ENCODE results near the gene HRH1. TPM values are rescaled to one million over a fixed set of nuclear protein-coding genes. Genes with fewer than 3 reads are reported as not detected.
"Not testable (repeated sequence)": the region's sequence is repeated elsewhere in the genome, so short reads cannot be mapped to it uniquely, and the experiment has no call there.

Gene HRH1
- total and polyA plus RNA-seq, 4 donors: 3.9 to 45.1 (median 13.4) TPM

DNA sequence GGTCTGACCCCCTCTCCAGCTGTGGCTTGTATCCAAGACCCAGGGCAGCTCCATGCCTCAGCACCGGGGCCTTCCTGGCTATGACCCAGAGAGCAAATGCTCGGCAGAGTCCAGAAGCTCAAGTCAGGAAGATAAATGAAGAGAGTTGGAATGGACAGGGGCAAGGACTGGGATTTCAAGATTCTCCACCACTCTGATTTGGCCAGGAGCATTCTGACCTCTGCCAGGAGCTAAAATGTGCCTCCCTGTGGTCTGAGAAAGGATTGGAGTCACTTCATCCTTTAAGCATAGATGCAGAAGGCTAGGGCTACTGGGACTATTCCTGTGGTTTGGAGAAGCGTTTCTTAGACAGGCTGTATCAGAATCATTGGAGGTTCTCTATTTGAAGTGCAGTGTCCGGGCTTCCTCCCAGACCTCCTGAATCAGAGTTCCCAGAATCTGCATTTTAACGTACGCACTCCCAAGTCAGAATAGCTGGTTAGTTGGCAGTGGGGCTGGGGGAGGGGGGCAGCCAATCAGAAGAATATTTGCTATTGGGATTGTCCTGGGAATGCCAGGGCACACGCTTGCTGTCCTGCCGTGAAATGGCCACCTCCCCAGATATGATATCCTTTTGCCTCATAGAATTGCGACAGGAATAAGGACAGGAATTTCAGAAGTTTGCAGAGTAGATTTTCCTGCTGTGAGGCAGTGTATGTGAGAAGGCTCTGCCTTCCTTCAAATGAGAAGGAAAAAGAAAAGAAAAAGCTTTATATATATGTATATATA is 57.4 kb downstream of the HRH1 start:
- WGBS, 2 donors: 6 to 8% methylated on average over 9 of the region's 9 CpGs
- peak; percentile 47 for ATAC-seq (ENCODE audit: low FRiP score)
- Histone ChIP-seq H3K9me3 (ENCODE audit: control insufficient read depth, low read length) (no peaks in the 10 kb centered on the region), H3K27ac (ENCODE audit: low read depth in 1 of 2, low read length in 2 of 2) (peak overlapping the region; percentile 4 to 97), H3K4me1 (ENCODE audit: control insufficient read depth in 1 of 2, insufficient read depth in 2 of 2, low read length in 2 of 2) (peaks cover 5 to 16% of the 10 kb centered on the region in 2 donors), H3K36me3 (ENCODE audit: control insufficient read depth in 1 of 2, insufficient read depth in 2 of 2, low read length in 1 of 2) (no peaks in the 10 kb centered on the region), H3K27me3 (ENCODE audit: control insufficient read depth in 1 of 2, insufficient read depth in 2 of 2, low read length in 1 of 2) (no peaks in the 10 kb centered on the region), H3K4me3 (ENCODE audit: low read length in 2 of 2) (no peak overlapping the region)
- intact Hi-C loops (cut with DNase I): loop anchor here in 1 of 2 donors (5.0 kb wide), 1 partner anchor 54 kb away; no protein-coding TSS in a partner anchor
- peak; percentile 61 to 64 for DNase-seq

DNA sequence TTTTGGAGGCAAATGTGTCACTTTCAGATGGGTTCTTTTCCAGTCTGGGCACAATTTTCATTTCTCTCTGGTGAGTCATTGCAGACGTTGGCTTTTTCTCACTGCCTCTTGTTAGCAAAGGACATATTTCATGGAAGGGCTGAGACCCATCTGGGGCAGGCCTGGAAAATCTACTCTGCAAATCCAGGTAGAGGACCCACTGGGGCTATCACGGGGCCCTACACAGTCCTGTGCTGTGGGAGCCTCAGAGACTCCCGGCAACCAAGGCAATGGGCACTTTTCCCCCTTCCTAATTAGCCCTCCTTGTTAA is 58.0 kb downstream of the HRH1 start:
- Histone ChIP-seq H3K27me3 (ENCODE audit: control insufficient read depth in 1 of 2, insufficient read depth in 2 of 2, low read length in 1 of 2) (no peaks in the 10 kb centered on the region), H3K4me3 (ENCODE audit: low read length in 2 of 2) (no peak overlapping the region), H3K9me3 (ENCODE audit: control insufficient read depth, low read length) (no peaks in the 10 kb centered on the region), H3K36me3 (ENCODE audit: control insufficient read depth in 1 of 2, insufficient read depth in 2 of 2, low read length in 1 of 2) (no peaks in the 10 kb centered on the region), H3K4me1 (ENCODE audit: control insufficient read depth in 1 of 2, insufficient read depth in 2 of 2, low read length in 2 of 2) (peaks cover 5 to 16% of the 10 kb centered on the region in 2 donors), H3K27ac (ENCODE audit: low read depth in 1 of 2, low read length in 2 of 2) (peak overlapping the region; percentile 69 to 97)
- ATAC-seq (ENCODE audit: low FRiP score): peak; percentile 43
- WGBS, 2 donors: 2 to 8% methylated on average over 3 of the region's 3 CpGs
- intact Hi-C loops (cut with DNase I): loop anchor here in 1 of 2 donors (5.0 kb wide), 1 partner anchor 55 kb away; no protein-coding TSS in a partner anchor
- peak in 1 of 2 donors; percentile 36 for DNase-seq

DNA sequence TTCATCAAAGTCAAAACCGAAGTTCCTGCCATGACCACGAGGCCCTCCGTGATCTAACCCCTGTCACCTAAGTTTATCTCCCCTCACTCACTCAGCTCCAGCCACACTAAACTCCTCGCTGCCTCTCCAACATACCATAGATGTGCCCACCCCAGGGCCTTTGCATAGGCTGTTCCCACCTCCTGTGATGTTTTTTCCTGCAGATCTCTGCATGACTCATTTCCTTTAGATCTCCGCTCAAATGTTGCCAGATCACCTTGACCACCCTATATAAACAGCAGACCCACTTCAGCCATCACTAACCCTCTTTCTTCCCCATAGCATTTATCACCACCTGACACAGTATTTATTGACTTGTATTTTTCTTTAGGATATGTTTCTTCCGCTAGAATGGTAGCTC is 58.5 kb downstream of the HRH1 start:
- Histone ChIP-seq H3K27me3 (ENCODE audit: control insufficient read depth in 1 of 2, insufficient read depth in 2 of 2, low read length in 1 of 2) (no peaks in the 10 kb centered on the region), H3K27ac (ENCODE audit: low read depth in 1 of 2, low read length in 2 of 2) (peak overlapping the region; percentile 69 to 97), H3K4me1 (ENCODE audit: control insufficient read depth in 1 of 2, insufficient read depth in 2 of 2, low read length in 2 of 2) (peaks cover 5 to 13% of the 10 kb centered on the region in 2 donors), H3K4me3 (ENCODE audit: low read length in 2 of 2) (no peak overlapping the region), H3K36me3 (ENCODE audit: control insufficient read depth in 1 of 2, insufficient read depth in 2 of 2, low read length in 1 of 2) (no peaks in the 10 kb centered on the region), H3K9me3 (ENCODE audit: control insufficient read depth, low read length) (no peaks in the 10 kb centered on the region)
- no peak for ATAC-seq (ENCODE audit: low FRiP score)
- no peak for DNase-seq
- intact Hi-C loops (cut with DNase I): loop anchor here in 1 of 2 donors (5.0 kb wide), 1 partner anchor 55 kb away; no protein-coding TSS in a partner anchor
- WGBS, 2 donors: 92 to 94% methylated on average over 6 of the region's 6 CpGs

DNA sequence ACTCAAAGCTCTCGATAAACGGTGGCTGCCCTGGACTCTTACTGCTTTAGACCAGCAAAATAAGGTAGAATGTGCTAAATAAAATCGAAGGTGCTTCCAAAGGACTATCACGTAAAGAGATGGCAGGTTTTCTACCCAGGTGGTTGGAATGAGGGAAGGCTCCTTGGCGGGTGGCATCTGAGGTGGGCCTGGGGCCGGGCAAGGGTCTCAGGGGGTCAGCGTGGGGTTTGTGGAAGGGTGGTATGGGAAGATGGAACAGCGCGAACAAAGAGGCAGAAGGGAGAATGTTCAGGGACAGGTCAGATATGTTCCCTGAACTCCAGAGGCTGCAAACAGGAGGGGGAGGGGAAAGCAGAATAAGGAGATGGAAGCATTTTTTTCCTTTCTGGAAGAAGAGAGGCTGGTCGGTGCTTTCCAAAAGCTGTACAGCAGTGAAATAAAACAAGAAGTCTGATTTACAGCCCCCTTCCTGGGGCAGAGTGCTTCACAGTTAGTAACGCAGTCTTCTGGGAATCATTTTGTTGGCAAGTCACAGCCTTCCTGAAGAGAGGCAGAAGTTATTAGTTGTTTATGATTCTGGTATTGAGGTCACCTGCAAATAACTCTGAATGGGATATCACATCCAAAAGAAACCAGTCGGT is 59.6 kb downstream of the HRH1 start:
- no peaks in the 10 kb centered on the region for H3K9me3 ChIP-seq (ENCODE audit: control insufficient read depth, low read length)
- DNase-seq (peak in 1 of 2 donors; percentile 51), ATAC-seq (ENCODE audit: low FRiP score) (no peak)
- intact Hi-C loops (cut with DNase I): loop anchor here in 1 of 2 donors (5.0 kb wide), 1 partner anchor 57 kb away; no protein-coding TSS in a partner anchor
- no peak overlapping the region for H3K4me3 ChIP-seq (ENCODE audit: low read length in 2 of 2)
- peaks cover 5 to 12% of the 10 kb centered on the region in 2 donors for H3K4me1 ChIP-seq (ENCODE audit: control insufficient read depth in 1 of 2, insufficient read depth in 2 of 2, low read length in 2 of 2)
- WGBS, 2 donors: 55 to 58% methylated on average over 12 of the region's 12 CpGs
- no peaks in the 10 kb centered on the region for H3K27me3 ChIP-seq (ENCODE audit: control insufficient read depth in 1 of 2, insufficient read depth in 2 of 2, low read length in 1 of 2)
- peak overlapping the region in 1 of 2 donors; percentile 56 for H3K27ac ChIP-seq (ENCODE audit: low read depth in 1 of 2, low read length in 2 of 2)
- H3K36me3 ChIP-seq (ENCODE audit: control insufficient read depth in 1 of 2, insufficient read depth in 2 of 2, low read length in 1 of 2): no peaks in the 10 kb centered on the region

DNA sequence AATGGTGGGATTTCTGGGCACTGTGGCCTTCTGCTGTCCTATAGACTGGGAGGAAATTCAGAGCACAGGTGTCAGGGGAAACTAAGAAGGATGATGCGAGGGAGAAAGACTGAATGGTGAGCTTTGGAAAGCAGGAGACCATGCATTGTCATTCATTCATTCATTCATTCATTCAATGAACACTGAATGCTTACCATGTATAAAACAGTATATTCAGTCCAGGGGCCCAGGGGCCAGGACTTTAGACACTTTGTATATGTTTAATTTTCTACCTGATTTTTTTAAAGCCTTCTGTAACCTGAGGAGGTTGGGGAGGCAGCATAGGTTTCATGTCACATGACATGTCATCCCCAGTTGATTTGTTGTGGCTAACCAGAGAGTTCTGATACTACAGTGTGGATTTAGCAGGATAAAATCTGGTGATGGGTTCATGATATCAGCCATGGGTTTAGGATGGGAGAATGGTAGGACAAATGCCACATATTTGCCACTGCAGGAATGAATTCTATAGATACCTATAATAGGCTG is 60.2 kb downstream of the HRH1 start:
- no peak for ATAC-seq (ENCODE audit: low FRiP score)
- intact Hi-C loops (cut with DNase I): loop anchor here in 1 of 2 donors (5.0 kb wide), 1 partner anchor 57 kb away; no protein-coding TSS in a partner anchor

DNA sequence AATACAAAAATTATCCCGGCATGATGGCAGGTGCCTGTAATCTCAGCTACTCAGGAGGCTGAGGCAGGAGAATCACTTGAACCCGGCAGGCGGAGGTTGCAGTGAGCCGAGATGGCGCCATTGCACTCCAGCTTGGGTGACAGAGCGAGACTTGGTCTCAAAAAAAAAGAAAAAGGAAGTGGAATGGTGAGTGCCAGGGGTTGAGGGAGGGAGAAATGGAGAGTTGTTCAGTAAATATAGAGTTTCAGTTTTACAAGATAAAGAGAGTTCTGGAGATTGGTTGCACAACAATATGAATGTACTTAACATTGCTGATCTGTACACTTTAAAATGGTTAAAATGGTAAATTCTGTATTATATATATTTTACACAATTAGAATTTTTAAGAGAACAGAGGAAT is 63.1 kb downstream of the HRH1 start:
- H3K4me3 ChIP-seq (ENCODE audit: low read length in 2 of 2); H3K4me1 ChIP-seq (ENCODE audit: control insufficient read depth in 1 of 2, insufficient read depth in 2 of 2, low read length in 2 of 2); H3K27ac ChIP-seq (ENCODE audit: low read depth in 1 of 2, low read length in 2 of 2); ATAC-seq (ENCODE audit: low FRiP score); H3K9me3 ChIP-seq (ENCODE audit: control insufficient read depth, low read length); intact Hi-C loops (cut with DNase I); H3K27me3 ChIP-seq (ENCODE audit: control insufficient read depth in 1 of 2, insufficient read depth in 2 of 2, low read length in 1 of 2); H3K36me3 ChIP-seq (ENCODE audit: control insufficient read depth in 1 of 2, insufficient read depth in 2 of 2, low read length in 1 of 2): not testable (repeated sequence)
- peak in 1 of 2 donors; percentile 39 for DNase-seq
- 87 to 91% methylated on average over 6 of the region's 6 CpGs for WGBS, 2 donors

More for the DNA sequence above, 60.2 kb downstream of the HRH1 start:
- H3K9me3 ChIP-seq (ENCODE audit: control insufficient read depth, low read length): no peaks in the 10 kb centered on the region
- 94 to 100% methylated on average over 1 of the region's 1 CpG for WGBS, 2 donors
- no peaks in the 10 kb centered on the region for H3K27me3 ChIP-seq (ENCODE audit: control insufficient read depth in 1 of 2, insufficient read depth in 2 of 2, low read length in 1 of 2)
- no peak for DNase-seq
- no peak overlapping the region for H3K4me3 ChIP-seq (ENCODE audit: low read length in 2 of 2)
- peaks cover 5 to 11% of the 10 kb centered on the region in 2 donors for H3K4me1 ChIP-seq (ENCODE audit: control insufficient read depth in 1 of 2, insufficient read depth in 2 of 2, low read length in 2 of 2)
- no peaks in the 10 kb centered on the region for H3K36me3 ChIP-seq (ENCODE audit: control insufficient read depth in 1 of 2, insufficient read depth in 2 of 2, low read length in 1 of 2)
- H3K27ac ChIP-seq (ENCODE audit: low read depth in 1 of 2, low read length in 2 of 2): no peak overlapping the region

DNA sequence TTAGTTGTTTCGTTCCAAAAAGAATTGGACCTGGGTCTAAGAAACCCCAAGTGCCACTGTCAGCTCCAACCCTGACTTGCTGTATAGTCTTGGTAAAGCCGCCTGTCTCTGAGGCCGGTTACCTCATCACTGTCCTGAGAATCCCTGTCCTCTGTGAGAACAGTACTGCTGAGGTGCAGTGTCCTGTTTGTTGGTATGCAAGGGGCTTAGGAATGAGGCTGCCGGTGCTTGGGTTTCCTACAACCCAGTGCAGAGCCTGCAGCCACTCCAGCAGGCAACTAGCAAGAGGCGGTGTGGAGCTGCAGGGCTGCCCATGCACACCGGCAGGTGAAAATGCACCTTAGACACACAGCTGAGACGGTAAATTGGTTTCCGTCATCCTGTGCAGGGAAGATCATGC is 65.9 kb downstream of the HRH1 start:
- intact Hi-C loops (cut with DNase I): no loop called here
- DNase-seq: peak in 1 of 2 donors; percentile 52
- no peaks in the 10 kb centered on the region for H3K4me1 ChIP-seq (ENCODE audit: control insufficient read depth in 1 of 2, insufficient read depth in 2 of 2, low read length in 2 of 2)
- no peaks in the 10 kb centered on the region for H3K9me3 ChIP-seq (ENCODE audit: control insufficient read depth, low read length)
- no peaks in the 10 kb centered on the region for H3K36me3 ChIP-seq (ENCODE audit: control insufficient read depth in 1 of 2, insufficient read depth in 2 of 2, low read length in 1 of 2)
- H3K27ac ChIP-seq (ENCODE audit: low read depth in 1 of 2, low read length in 2 of 2): no peak overlapping the region
- no peaks in the 10 kb centered on the region for H3K27me3 ChIP-seq (ENCODE audit: control insufficient read depth in 1 of 2, insufficient read depth in 2 of 2, low read length in 1 of 2)
- no peak for ATAC-seq (ENCODE audit: low FRiP score)
- 87 to 89% methylated on average over 8 of the region's 8 CpGs for WGBS, 2 donors
- H3K4me3 ChIP-seq (ENCODE audit: low read length in 2 of 2): no peak overlapping the region

DNA sequence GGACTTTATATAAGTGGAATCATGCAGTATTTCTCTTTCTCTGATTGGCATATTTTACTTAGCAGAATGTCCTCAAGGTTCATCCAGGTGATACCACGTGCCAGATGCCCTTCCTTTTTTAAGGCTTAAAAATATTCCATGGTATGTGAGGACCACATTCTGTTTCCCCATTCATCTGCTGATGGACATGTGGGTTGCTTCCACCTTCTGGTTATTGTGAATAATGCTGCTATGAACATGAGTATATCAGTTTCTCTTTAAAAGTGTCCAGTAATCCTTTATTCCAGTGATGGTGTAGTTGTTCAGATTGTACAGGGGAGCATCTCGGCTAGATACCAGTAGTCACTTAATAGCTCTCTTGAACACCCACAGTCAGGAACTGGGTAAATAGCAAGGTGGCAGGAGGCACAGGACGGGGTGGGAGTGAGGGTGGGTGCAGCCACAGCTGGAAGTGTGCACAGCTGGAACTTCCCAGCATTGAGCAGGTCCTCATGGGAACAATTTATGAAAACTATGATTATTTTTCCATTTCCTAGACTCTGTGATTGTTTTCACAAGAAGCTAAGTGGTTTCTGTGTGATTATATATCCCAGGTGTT is 67.6 kb downstream of the HRH1 start:
- Histone ChIP-seq H3K4me1 (ENCODE audit: control insufficient read depth in 1 of 2, insufficient read depth in 2 of 2, low read length in 2 of 2) (no peaks in the 10 kb centered on the region), H3K27me3 (ENCODE audit: control insufficient read depth in 1 of 2, insufficient read depth in 2 of 2, low read length in 1 of 2) (no peaks in the 10 kb centered on the region), H3K36me3 (ENCODE audit: control insufficient read depth in 1 of 2, insufficient read depth in 2 of 2, low read length in 1 of 2) (no peaks in the 10 kb centered on the region), H3K9me3 (ENCODE audit: control insufficient read depth, low read length) (no peaks in the 10 kb centered on the region), H3K27ac (ENCODE audit: low read depth in 1 of 2, low read length in 2 of 2) (peak overlapping the region in 1 of 2 donors; percentile 15), H3K4me3 (ENCODE audit: low read length in 2 of 2) (no peak overlapping the region)
- ATAC-seq (ENCODE audit: low FRiP score) (no peak), DNase-seq (no peak)
- WGBS, 2 donors: 30 to 48% methylated on average over 3 of the region's 3 CpGs
- intact Hi-C loops (cut with DNase I): no loop called here
